ENCODE data around the gene ZNF853. TPM values are rescaled to one million over a fixed set of nuclear protein-coding genes. Genes with fewer than 3 reads are reported as not detected.

The ZNF853 gene
- total RNA-seq, 3 donors from 2014 or later (not counting 1 experiment from before 2014, with no cell fraction given): 6.5 to 12.0 (median 9.7) TPM

DNA sequence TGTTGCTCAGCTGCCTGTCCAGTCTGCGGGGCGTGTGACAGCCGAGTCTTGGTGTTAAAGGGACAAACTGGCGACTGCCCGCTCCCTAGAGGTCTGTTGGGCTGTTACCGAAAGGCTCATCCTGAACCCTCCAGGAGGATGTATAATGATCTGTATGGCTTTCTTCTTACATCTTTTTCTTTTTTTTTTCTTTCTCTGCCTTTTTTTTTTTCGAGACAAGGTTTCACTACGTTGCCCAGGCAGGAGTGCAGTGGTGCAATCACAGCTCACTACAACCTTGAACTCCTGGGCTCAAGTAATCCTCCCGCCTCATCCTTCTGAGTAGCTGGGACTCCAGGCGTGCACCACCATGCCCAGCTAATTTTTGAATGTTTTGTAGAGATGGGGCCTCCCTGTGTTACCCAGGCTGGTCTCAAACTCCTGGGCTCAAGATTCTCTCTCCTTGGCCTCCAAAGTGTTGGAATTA lies 24.7 kb upstream of the ZNF853 start:
- Mint-ChIP-seq H3K27ac (peak overlapping the region; percentile 92 to 93), H3K27me3 (ENCODE audit: low read depth in 2 of 2) (no peaks in the 10 kb centered on the region), H3K4me1 (peaks cover 8 to 18% of the 10 kb centered on the region in 2 donors), H3K4me3 (peak overlapping the region; percentile 92), H3K36me3 (no peaks in the 10 kb centered on the region), H3K9me3 (no peaks in the 10 kb centered on the region)
- ATAC-seq (peak in 1 of 3 donors; percentile 0), DNase-seq (no peak)
- peak overlapping the region; percentile 66 for H3K4me3 ChIP-seq (ENCODE audit: low read length)
- peak overlapping the region; percentile 64 for H3K27ac ChIP-seq (ENCODE audit: low read length)
- WGBS (ENCODE audit: insufficient coverage): 15% methylated on average over 10 of the region's 10 CpGs
- intact Hi-C loops (cut with micrococcal nuclease): no loop called here
- peaks cover 16% of the 10 kb centered on the region for H3K4me1 ChIP-seq (ENCODE audit: control insufficient read depth, insufficient read depth, low read length)
- no peaks in the 10 kb centered on the region for H3K9me3 ChIP-seq (ENCODE audit: control insufficient read depth, insufficient read depth, low read length)
- no peaks in the 10 kb centered on the region for H3K27me3 ChIP-seq (ENCODE audit: control insufficient read depth, insufficient read depth, low read length)
- TF ChIP-seq, protein P1, sequence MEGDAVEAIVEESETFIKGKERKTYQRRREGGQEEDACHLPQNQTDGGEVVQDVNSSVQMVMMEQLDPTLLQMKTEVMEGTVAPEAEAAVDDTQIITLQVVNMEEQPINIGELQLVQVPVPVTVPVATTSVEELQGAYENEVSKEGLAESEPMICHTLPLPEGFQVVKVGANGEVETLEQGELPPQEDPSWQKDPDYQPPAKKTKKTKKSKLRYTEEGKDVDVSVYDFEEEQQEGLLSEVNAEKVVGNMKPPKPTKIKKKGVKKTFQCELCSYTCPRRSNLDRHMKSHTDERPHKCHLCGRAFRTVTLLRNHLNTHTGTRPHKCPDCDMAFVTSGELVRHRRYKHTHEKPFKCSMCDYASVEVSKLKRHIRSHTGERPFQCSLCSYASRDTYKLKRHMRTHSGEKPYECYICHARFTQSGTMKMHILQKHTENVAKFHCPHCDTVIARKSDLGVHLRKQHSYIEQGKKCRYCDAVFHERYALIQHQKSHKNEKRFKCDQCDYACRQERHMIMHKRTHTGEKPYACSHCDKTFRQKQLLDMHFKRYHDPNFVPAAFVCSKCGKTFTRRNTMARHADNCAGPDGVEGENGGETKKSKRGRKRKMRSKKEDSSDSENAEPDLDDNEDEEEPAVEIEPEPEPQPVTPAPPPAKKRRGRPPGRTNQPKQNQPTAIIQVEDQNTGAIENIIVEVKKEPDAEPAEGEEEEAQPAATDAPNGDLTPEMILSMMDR (IDR thresholded peaks at IDR 0.05): no peak
- H3K36me3 ChIP-seq (ENCODE audit: control insufficient read depth, insufficient read depth, low read length): peaks cover 34% of the 10 kb centered on the region

DNA sequence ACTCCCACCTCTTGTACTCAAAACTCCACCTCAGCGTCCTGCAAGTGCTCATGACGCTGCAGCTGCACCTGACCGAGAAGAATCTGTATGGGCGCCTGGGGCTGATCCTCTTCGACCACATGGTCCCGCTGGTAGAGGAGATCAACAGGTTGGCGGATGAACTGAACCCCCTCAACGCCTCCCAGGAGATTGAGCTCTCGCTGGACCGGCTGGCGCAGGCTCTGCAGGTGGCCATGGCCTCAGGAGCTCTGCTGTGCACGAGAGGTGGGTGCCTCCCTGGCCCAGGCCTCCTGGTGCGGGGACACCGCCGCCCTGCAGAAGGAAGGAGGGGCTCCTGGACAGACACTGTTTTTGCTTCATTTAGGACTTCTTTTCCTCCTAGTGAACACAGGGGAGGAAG lies 15.3 kb upstream of the ZNF853 start:
- no peak overlapping the region for H3K27ac Mint-ChIP-seq
- no peaks in the 10 kb centered on the region for H3K36me3 Mint-ChIP-seq
- intact Hi-C loops (cut with micrococcal nuclease): no loop called here
- ATAC-seq (no peak), DNase-seq (no peak)
- H3K4me1 Mint-ChIP-seq: peaks cover 5 to 7% of the 10 kb centered on the region in 2 donors
- H3K27me3 Mint-ChIP-seq (ENCODE audit: low read depth in 2 of 2): no peaks in the 10 kb centered on the region
- H3K9me3 Mint-ChIP-seq: no peaks in the 10 kb centered on the region
- H3K4me1 ChIP-seq (ENCODE audit: control insufficient read depth, insufficient read depth, low read length): peaks cover 4% of the 10 kb centered on the region
- H3K9me3 ChIP-seq (ENCODE audit: control insufficient read depth, insufficient read depth, low read length): no peaks in the 10 kb centered on the region
- H3K27me3 ChIP-seq (ENCODE audit: control insufficient read depth, insufficient read depth, low read length): no peaks in the 10 kb centered on the region
- H3K36me3 ChIP-seq (ENCODE audit: control insufficient read depth, insufficient read depth, low read length): peaks cover 56% of the 10 kb centered on the region
- 97% methylated on average over 15 of the region's 15 CpGs for WGBS (ENCODE audit: insufficient coverage)
- H3K4me3 Mint-ChIP-seq: no peak overlapping the region
- no peak overlapping the region for H3K27ac ChIP-seq (ENCODE audit: low read length)
- H3K4me3 ChIP-seq (ENCODE audit: low read length): no peak overlapping the region
- TF ChIP-seq, protein P1 (IDR thresholded peaks at IDR 0.05): no peak

DNA sequence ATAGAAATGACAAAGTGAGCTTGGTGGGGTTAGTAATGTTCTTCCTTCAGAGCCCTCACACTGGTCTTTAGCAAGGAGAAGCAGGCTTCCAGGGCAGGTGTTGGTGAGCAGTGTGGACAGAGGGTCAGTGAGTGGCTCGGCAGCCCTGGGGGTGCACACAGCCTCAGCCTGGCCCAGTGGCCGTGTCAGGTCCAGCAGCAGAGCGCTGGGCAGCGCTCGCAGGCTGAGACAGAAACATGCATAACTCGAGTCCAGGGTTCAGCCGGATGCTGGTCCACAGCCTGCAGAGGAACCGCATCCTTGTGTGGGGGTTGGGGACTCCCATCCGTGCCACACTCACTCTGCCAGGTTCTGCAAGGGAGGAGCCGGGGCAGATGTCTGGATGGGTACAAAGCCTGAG lies 11.0 kb upstream of the ZNF853 start:
- peaks cover 4% of the 10 kb centered on the region for H3K4me1 ChIP-seq (ENCODE audit: control insufficient read depth, insufficient read depth, low read length)
- no peak overlapping the region for H3K27ac ChIP-seq (ENCODE audit: low read length)
- no peaks in the 10 kb centered on the region for H3K36me3 Mint-ChIP-seq
- H3K36me3 ChIP-seq (ENCODE audit: control insufficient read depth, insufficient read depth, low read length): peaks cover 25% of the 10 kb centered on the region
- H3K27ac Mint-ChIP-seq: no peak overlapping the region
- no peaks in the 10 kb centered on the region for H3K27me3 ChIP-seq (ENCODE audit: control insufficient read depth, insufficient read depth, low read length)
- intact Hi-C loops (cut with micrococcal nuclease): no loop called here
- no peaks in the 10 kb centered on the region for H3K9me3 Mint-ChIP-seq
- no peaks in the 10 kb centered on the region for H3K27me3 Mint-ChIP-seq (ENCODE audit: low read depth in 2 of 2)
- TF ChIP-seq, protein P1 (IDR thresholded peaks at IDR 0.05): no peak
- 97% methylated on average over 10 of the region's 10 CpGs for WGBS (ENCODE audit: insufficient coverage)
- DNase-seq (no peak), ATAC-seq (no peak)
- no peaks in the 10 kb centered on the region for H3K9me3 ChIP-seq (ENCODE audit: control insufficient read depth, insufficient read depth, low read length)
- H3K4me1 Mint-ChIP-seq: peaks cover 5 to 7% of the 10 kb centered on the region in 2 donors
- H3K4me3 Mint-ChIP-seq: no peak overlapping the region
- H3K4me3 ChIP-seq (ENCODE audit: low read length): no peak overlapping the region
